Fibroblast of the conjunctiva (primary cell): ENCODE measurements around the gene RBM6.

Source experiments
- DNase-seq: peaks from one replicate; pipeline ENCODE4 v3.0.0-alpha.2; 2010; ENCODE audit warnings: low read depth

Gene RBM6

GRCh38 chr3:50095352-50095998, 155.5 kb downstream of the RBM6 start:
- no peak for DNase-seq

DNA sequence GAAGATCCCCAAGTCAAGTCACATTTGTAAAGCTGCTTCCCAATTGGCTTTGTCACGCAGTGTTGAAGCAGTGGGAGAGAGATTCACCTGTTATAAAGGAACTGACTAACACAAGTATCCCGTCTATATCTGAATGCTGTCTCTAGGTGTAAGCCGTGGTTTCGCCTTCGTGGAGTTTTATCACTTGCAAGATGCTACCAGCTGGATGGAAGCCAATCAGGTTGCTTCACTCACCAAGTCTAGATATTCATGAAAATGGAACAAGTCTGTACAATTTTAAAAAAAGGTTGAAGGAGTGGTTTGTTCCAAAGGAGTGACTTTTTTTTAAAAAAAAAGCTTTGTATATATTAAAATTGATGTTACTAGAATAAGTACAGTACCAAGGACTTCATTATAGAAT, 160.4 kb downstream of the RBM6 start:
- no peak for DNase-seq

DNA sequence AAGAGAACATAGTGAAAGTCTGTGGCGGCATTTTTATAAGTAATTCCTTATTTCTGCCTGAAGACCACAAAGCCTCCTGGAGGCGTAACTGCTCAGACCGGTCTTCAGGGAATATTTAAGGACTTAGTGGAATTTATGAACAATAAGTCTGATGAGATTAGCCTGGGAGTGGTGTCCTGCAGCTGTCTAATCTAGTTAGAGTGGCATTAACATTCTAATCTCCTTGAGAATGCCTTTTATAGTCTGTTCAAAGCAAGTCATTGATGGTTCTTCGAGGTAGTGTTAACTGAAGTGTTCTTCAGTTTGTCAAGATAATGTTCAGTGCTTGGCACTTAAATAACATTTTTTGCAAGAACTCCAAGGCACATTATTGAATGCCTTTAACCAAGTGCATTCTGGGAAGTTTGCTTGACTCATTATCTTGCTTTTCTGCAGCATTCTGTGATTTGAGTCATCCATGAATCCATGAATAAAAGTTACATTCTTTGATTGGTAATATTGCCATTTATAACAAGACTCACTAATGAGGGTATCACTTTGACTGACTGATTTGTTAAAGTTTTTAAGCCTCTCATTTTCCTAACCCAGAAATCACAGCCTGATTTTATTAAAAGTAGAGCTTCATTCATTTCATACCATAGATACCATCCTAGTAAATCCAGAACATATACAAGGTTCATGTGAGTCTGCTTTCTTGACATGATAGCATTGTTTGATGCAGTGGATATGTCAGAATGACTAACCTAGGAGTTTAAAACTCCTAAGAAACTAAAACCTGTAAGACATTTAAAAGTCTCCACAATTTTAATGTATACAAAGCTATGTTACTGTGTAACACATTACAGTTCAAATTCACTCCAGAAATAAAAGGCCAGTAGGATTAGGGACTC, 161.3 kb downstream of the RBM6 start:
- no peak for DNase-seq

DNA sequence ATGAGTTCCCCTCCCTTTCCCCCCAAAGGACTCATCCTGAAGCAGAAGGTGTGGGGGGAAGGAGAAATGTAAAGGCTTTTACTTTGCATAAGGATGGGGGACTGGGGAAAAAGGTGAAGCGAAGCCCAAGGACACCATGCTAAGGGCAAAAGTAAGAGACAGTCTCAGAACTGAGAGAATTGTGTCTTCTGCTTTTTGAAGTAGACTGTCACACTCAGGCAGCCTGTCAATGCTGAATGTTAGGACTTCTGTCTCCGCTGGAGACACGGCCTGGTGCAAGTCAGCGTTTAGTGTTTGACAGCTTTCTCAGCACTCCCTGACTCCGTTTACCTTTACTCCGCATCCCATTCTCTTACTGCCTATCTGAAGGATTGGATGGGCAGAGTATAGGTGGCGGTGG, 162.6 kb downstream of the RBM6 start:
- no peak for DNase-seq

DNA sequence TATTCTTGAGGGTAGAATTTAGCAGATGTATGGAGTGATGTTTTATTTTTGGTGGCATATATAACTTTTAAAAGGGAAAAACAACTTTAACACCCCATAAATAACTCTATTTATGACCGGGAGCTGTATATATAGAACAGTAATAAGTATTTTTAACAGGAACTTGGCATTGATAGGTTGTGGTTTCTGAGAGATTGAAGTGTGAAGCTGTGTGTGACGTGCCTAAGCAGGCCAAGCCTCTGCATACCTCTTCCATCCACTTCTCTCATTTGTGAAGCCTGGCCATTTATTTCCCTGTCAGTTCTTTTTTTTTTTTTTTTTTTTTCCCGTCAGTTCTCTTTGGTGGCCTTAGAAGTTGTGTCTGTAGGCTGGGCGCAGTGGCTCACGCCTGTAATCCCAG, 171.8 kb downstream of the RBM6 start:
- no peak for DNase-seq

GRCh38 chr3:50112462-50112861, 172.5 kb downstream of the RBM6 start:
- DNase-seq: no peak

DNA sequence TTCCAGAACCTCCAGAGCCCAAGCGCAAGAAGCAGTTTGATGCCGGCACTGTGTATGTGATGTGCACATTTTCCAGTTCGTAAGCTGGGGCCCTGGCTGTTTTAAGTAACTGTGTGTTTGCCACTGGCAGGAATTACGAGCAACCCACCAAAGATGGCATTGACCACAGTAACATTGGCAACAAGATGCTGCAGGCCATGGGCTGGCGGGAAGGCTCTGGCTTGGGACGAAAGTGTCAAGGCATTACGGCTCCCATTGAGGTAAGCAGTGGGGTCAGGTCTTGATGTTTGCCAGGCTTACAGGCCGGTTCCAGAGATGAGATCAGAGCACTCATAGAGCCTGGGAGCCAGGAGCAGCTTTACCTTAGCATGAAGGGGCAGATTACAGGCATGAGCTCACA, 177.2 kb downstream of the RBM6 start:
- DNase-seq: no peak

GRCh38 chr3:50118237-50118636, 178.3 kb downstream of the RBM6 start:
- DNase-seq: no peak

GRCh38 chr3:50119786-50120185, 179.8 kb downstream of the RBM6 start:
- no peak for DNase-seq

- no peak for DNase-seq
Measured at GRCh38 chr3:50120364-50121071, 180.6 kb downstream of the RBM6 start.

- peak; percentile 81 for DNase-seq
Measured at GRCh38 chr3:50121072-50122032, 181.4 kb downstream of the RBM6 start.

GRCh38 chr3:50122071-50122470, 182.1 kb downstream of the RBM6 start:
- no peak for DNase-seq

DNA sequence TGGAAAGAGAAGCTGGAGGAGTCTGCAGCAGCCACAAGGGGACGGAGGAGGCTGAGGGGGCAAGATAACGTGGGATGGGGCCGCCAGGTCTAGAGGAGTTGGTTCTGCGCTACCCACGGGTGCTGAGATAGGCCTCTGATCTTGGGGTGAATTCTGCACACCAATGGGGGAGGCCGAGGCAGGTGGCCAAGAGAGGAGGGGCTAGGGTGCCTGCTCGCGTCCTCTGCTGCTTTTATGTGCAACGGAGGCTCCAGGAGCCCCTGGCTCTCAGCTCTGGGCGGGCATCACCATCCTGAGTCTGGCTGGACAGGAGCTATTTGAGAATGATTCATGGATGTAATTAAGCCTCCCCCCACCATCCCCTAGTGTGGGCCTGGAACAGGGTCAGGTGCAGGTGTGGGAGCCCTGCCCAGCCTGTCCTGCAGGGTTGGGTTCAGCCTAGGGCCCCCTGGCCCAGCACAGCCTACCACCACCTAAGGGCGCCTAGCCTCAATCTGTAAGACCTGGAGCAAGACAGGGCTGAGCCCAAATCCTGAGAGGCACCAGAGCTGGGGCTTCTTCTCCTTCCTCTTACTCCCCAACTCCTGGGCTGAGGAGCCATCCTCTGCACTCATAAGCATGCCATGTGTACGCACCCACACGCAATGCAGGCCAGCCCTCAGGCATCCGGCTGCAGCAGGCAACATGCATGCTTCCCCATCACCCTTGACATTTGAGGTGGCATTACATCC, 182.9 kb downstream of the RBM6 start:
- no peak for DNase-seq

DNA sequence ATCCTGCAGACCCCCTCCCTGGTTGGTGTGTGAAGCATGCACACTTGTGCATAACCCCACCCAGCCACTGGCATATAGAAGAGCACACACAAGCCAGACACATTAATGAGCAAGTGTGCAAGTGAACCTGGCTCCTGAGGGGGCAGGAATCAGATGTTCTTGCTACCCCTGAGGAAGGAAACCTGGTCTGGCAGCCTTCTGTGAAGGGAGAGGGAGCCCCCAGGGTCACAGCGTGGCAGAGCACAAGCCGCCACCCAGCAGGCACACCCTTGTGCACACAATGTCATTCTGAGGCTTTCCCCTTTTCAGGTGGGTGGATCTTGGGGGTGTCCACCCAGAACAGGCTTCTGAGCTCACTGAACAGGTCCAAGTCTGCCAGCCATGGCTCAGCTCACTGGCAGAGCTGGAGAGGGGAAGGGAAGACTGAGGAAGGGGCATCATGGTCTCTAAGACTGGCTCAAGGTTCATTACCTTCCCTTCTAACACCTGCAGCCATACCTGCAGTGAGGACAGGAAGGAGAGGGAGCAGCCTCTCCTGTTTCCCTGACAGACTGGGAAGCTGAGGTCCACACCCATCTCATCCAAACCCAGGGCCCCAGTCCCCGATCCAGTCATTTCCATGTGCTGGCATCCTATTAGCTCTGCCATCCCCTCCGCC, 183.6 kb downstream of the RBM6 start:
- DNase-seq: no peak

DNA sequence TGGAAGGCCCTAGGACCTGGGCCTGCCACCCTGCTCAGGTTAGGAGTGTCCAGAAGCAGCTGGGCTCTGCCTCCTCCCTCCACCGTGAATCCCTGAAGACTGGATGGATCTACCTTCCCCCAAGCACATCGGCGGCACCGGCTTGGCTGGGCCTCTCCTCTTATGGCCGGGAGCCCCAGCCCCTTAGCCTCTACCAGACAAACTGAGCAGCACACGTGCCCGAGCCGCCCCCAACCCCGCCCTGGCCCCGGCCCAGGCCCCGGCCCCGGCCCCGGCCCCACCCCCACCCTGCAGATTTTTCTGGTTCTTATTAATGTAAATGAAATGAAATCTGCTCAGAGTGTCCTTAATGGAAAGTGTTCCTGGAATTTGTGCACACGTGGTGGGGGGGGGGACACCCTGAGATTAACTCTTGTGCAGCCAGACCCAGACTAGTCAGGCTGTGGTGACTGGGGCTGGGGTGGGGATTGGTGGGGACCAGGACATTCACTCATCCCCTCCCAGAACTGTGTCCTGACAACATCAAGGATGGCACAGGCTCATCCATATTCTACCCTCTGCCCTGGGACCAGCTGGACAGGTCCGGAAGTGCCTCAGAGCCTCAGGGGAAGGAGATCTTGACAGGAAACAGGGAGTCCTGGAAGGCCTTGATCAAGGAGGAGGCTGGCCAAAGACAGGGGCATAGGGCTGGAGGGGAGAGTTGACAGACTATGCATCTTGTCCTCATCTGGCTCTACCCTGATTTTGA, 184.3 kb downstream of the RBM6 start:
- DNase-seq: no peak

GRCh38 chr3:50124800-50125178, 184.8 kb downstream of the RBM6 start:
- DNase-seq: no peak

GRCh38 chr3:50125541-50126286, 185.8 kb downstream of the RBM6 start:
- no peak for DNase-seq

DNA sequence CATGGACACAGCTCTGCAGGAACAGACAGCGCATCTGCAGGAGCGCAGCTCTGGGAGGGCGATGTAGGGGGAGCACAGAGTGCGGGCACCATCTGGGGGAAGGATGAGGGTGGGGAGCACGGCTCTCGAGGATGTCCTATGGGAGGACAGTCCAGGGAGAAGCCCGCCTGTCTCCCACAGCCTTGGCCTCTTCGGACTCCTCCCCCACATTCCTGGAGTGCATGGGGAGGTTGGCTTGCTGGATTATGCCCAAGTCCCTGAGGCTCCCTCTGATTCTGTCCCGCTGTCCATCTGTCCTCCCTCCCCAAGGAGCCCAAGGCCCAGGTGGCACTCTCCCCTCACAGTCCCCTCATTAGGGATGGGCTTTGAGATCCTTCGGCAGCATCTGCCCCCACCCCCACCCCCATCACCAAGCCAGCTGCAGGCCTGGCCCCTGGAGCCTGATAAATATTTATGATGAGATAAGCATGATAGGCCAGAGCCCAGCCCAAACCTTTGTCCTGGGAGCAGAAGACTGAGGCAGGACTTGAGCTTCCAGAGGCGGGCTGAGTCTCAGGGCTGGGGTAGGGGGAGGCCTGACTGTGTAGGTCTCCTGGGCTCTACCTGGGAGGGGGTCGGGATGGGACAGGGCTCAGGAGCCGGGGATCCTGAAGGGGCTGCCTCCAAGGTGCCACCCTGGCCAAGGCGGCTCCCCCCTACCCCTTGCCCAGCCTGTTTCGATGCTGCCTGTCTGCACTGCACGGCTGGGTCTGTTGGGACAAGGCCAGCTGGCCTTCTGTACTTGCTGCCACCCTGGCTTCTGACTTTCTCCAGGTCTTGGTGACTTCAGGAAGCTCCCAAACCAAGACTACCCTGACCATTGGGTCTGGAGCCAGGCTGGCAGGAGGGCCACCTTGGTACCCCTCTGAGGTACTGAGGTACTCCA, 186.6 kb downstream of the RBM6 start:
- no peak for DNase-seq
